Right atrium auricular region (tissue), 2 donors: Measurements from ENCODE around the gene ABCC4. TPM values are rescaled to one million over a fixed set of nuclear protein-coding genes. Genes with fewer than 3 reads are reported as not detected.

ENCODE experiments used
- DNase-seq: peaks from one replicate; pipeline ENCODE4 v3.0.0-alpha.2; 2019; ENCODE audit warnings: low spot score
- H3K27ac ChIP-seq, 2 donors: fragments of 200-600 bp; sonication (generic); 1 replicate in 1 of 2; 2 replicates in 1 of 2; pipeline ENCODE4 v1.5.1; 2016 to 2019
- H3K27me3 ChIP-seq, 2 donors: fragments of 200-600 bp; sonication (generic); one replicate each; pipeline versions ENCODE4 v1.5.1 to v1.6.0; 2017 to 2019
- H3K36me3 ChIP-seq: fragments of 200-600 bp; sonication (generic); one replicate; pipeline ENCODE4 v1.5.1; 2016
- H3K4me1 ChIP-seq, 2 donors: fragments of 200-600 bp; sonication (generic); one replicate each; pipeline versions ENCODE4 v1.5.1 to v1.6.0; 2017 to 2019
- H3K4me3 ChIP-seq, 2 donors: fragments of 200-600 bp; sonication (generic); 1 replicate in 1 of 2; 2 replicates in 1 of 2; pipeline ENCODE4 v1.5.1; 2017 to 2019; ENCODE audit warnings: mild to moderate bottlenecking in 1 of 2, moderate library complexity in 1 of 2
- H3K9me3 ChIP-seq, 2 donors: fragments of 200-600 bp; sonication (generic); one replicate each; pipeline ENCODE4 v1.5.1; 2019
- CTCF ChIP-seq, 2 donors: fragments of 200-600 bp; sonication (generic); IDR thresholded peaks; one replicate each; pipeline ENCODE4 v1.5.1; 2019; ENCODE audit warnings: antibody characterized with exemption in 2 of 2
- total RNA-seq, 2 donors: library from RNA; depleted of rRNA; stranded (reverse); fragments of >200 nt; gene quantifications; one replicate each; pipeline ENCODE4 v1.1.0, GENCODE V29; 2016

The ABCC4 gene
- total RNA-seq, 2 donors from 2014 or later, result 3.0 to 4.2 TPM

DNA sequence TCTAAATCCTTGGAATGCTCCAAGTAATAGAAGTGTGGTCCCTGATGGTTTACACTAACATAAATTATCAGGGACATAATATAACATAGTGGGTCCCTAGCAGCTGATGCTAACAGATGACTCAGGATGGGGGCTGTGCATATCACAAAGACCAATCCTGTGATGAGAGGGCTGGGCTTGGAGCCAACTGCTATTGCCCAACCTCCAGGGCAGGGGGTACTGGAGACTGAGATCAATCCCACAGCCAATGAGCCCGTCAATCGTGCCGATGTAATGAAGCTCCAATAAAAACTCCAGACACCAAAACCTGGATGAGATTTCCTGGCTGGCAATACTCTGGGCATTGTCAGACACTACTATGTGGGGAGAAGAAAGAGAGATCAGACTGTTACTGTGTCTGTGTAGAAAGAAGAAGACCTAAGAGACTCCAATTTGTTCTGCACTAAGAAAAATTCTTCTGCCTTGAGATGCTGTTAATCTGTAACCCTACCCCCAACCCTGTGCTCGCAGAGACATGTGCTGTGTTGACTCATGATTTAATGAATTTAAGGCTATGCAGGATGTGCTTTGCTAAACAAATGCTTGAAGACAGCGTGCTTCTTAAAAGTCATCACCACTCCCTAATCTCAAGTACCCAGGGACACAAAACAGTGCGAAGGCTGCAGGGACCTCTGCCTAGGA, 33.4 kb downstream of the ABCC4 start:
- peaks cover 0 to 9% of the 10 kb centered on the region in 2 donors for H3K4me1 ChIP-seq
- no peak for TF ChIP-seq CTCF (IDR thresholded peaks at IDR 0.05)
- peaks cover 0 to 9% of the 10 kb centered on the region in 2 donors for H3K9me3 ChIP-seq
- no peaks in the 10 kb centered on the region for H3K36me3 ChIP-seq
- H3K4me3 ChIP-seq, result no peak overlapping the region
- no peak overlapping the region for H3K27ac ChIP-seq
- no peaks in the 10 kb centered on the region for H3K27me3 ChIP-seq
- DNase-seq, result no peak

DNA sequence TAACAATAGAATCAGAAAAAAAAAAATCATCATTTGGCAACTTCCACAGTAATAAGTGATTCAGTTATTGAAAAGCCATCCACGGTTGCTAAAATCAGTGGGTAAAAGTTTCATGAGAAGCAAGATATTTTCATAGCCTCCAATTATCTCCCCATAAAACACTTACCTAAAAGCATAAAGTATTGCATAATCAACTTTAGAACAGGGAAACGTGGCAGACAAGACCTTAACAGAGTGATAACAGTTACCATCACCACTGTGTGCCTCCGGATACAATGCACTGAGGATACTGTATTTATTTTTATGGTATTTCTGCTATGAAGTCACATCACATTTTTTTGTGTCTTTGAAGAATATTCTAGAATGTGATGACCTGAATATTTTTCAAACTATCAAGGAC, 37.0 kb downstream of the ABCC4 start:
- Histone ChIP-seq H3K27ac (no peak overlapping the region), H3K4me3 (no peak overlapping the region), H3K9me3 (peaks cover 0 to 9% of the 10 kb centered on the region in 2 donors), H3K4me1 (no peaks in the 10 kb centered on the region), H3K27me3 (no peaks in the 10 kb centered on the region), H3K36me3 (no peaks in the 10 kb centered on the region)
- TF ChIP-seq CTCF (IDR thresholded peaks at IDR 0.05), result no peak
- no peak for DNase-seq

DNA sequence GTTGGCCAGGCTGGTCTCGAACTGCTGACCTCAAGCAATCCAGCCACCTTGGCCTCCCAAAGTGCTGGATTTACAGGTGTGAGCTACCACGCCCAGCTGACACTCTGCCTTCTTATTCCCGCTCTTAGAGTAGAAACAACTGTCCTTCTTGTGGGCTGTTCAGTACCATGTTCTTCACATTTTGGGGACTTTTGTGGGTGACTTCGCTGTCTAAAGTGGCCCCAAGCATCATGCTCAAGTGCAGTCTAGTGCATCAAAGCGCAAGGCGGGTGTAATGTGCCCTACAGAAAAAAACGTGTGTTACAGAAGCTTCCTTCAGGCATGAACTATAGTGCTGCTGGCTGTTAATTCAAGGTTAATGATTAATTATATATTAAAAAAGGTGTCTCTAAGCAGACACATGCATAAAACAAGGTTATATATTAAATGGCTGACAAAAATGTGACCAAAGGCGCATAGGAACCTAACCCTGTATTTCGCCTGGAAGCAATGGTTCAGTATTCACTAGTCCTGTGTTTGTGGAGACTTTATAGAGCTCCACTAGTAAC, 38.3 kb downstream of the ABCC4 start:
- Histone ChIP-seq H3K9me3 (peaks cover 0 to 9% of the 10 kb centered on the region in 2 donors), H3K27ac (no peak overlapping the region), H3K4me3 (no peak overlapping the region), H3K27me3 (no peaks in the 10 kb centered on the region), H3K4me1 (no peaks in the 10 kb centered on the region), H3K36me3 (no peaks in the 10 kb centered on the region)
- no peak for TF ChIP-seq CTCF (IDR thresholded peaks at IDR 0.05)
- DNase-seq, result no peak

- DNase-seq, result no peak
- Histone ChIP-seq H3K36me3 (no peaks in the 10 kb centered on the region), H3K9me3 (peaks cover 0 to 9% of the 10 kb centered on the region in 2 donors), H3K4me3 (no peak overlapping the region), H3K4me1 (no peaks in the 10 kb centered on the region), H3K27ac (no peak overlapping the region), H3K27me3 (no peaks in the 10 kb centered on the region)
- TF ChIP-seq CTCF (IDR thresholded peaks at IDR 0.05), result no peak
Measured at GRCh38 chr13:95261956-95262355, 39.3 kb downstream of the ABCC4 start.

- Histone ChIP-seq H3K27me3 (no peaks in the 10 kb centered on the region), H3K27ac (no peak overlapping the region), H3K4me3 (no peak overlapping the region), H3K36me3 (no peaks in the 10 kb centered on the region), H3K4me1 (no peaks in the 10 kb centered on the region), H3K9me3 (no peaks in the 10 kb centered on the region)
- no peak for TF ChIP-seq CTCF (IDR thresholded peaks at IDR 0.05)
- DNase-seq, result no peak
Measured at GRCh38 chr13:95260031-95260525, 41.2 kb downstream of the ABCC4 start.
